Lower leg skin (tissue), 3 donors: ENCODE measurements around the gene SRGAP2C.
"Not testable (repeated sequence)": the region's sequence is repeated elsewhere in the genome, so short reads cannot be mapped to it uniquely, and the experiment has no call there.

Experiments
- POLR2A ChIP-seq, 2 donors: fragments of 450-650 bp; IDR thresholded peaks; one replicate each; pipeline ENCODE4 v1.6.1; 2016 to 2017; ENCODE audit warnings: antibody characterized with exemption in 2 of 2, mild to moderate bottlenecking in 1 of 2, moderate library complexity in 1 of 2
- TF ChIP-seq, protein P1 (sequence below), 3 donors: fragments of 450-650 bp; IDR thresholded peaks; one replicate each; pipeline ENCODE4 v1.5.1; 2016; ENCODE audit warnings: antibody characterized with exemption in 3 of 3, mild to moderate bottlenecking in 3 of 3, moderate library complexity in 2 of 3

DNA sequence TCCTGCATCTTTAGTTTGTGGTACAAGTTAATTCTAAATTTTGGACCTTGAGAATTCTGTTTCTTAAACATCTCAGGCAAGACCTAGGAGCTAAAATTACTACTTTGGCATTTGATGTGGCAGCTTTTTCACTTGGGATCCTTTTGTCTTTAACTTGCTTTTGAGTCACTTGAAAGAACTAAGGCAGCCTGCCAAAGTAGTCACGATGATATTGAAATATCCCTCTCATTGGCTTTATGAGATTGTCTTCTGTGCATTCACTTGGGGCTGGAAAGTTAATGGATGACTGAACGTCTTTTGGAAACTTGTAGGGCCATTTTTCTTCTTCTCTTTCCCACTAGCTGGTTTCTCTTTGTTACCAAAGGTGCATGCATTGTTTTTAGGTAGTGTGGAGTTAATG is 90.7 kb downstream of the SRGAP2C start:
- TF ChIP-seq, protein P1, sequence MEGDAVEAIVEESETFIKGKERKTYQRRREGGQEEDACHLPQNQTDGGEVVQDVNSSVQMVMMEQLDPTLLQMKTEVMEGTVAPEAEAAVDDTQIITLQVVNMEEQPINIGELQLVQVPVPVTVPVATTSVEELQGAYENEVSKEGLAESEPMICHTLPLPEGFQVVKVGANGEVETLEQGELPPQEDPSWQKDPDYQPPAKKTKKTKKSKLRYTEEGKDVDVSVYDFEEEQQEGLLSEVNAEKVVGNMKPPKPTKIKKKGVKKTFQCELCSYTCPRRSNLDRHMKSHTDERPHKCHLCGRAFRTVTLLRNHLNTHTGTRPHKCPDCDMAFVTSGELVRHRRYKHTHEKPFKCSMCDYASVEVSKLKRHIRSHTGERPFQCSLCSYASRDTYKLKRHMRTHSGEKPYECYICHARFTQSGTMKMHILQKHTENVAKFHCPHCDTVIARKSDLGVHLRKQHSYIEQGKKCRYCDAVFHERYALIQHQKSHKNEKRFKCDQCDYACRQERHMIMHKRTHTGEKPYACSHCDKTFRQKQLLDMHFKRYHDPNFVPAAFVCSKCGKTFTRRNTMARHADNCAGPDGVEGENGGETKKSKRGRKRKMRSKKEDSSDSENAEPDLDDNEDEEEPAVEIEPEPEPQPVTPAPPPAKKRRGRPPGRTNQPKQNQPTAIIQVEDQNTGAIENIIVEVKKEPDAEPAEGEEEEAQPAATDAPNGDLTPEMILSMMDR (IDR thresholded peaks at IDR 0.05): not testable (repeated sequence)
- not testable (repeated sequence) for TF ChIP-seq POLR2A (IDR thresholded peaks at IDR 0.05)
